HG02571 (cell line): ENCODE measurements around the gene SCYGR8.
"Not testable (repeated sequence)": the region's sequence is repeated elsewhere in the genome, so short reads cannot be mapped to it uniquely, and the experiment has no call there.

ENCODE experiments used
- ATAC-seq: cut with Tn5 transposase; IDR thresholded peaks from one replicate; pipeline ENCODE4 v1.9.1; 2021; ENCODE audit warnings: mild to moderate bottlenecking, moderate library complexity; ENCODE audit not compliant: unreplicated experiment

Gene SCYGR8, protein sequence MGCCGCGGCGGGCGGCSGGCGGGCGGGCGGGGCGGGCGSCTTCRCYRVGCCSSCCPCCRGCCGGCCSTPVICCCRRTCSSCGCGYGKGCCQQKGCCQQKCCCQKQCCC

DNA sequence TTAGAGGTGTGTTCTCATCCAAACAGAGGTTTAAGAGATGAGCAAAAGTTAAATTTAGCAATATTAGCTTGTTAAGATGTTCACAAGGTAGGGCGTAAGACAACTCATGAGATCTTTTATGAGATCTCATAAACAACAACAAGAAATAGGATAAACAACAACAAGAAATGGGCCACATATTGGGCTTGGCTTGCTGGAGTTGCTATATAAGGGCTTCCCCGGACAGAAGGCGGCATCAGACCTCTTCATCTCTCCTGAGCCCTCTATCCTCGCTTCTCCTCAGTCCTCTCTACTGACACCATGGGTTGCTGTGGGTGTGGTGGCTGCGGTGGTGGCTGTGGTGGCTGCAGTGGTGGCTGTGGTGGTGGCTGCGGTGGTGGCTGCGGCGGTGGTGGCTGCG, at the start of gene SCYGR8:
SCYGR8 (plus strand) TSS at position 301 of the 400 bp plus-strand sequence; CDS start at position 301, 0 bp downstream.
- no peak for ATAC-seq

DNA sequence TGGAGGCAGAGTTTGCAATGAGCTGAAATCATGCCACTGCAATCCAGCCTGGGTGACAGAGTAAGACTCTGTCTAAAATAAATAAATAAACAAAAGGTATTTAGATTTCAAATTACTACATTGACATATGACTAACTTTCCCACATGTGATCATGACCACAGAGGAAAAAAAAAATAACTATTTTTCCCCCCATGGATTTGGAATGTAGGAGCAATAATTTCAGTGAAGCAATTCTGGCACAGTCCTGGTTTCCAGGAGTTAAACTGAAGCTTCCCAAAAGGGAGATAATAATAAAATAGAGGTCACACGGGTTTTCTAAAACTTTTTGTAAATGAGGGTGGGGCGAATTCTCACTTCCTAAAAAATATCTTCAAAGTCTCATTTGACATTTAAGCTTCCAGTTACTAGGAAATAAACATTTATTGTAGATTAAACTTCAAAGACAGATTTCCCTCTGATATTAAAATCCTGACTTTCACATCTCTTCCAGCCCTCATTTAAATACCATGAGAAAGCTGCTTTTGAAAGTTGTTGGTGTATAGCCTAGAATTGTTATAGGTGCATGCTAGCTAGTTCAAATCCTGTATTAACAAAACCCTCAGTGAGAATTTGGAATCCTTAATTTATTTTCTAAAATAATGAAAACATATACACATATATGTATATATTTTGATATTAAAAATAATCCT, 48.6 kb upstream of the SCYGR8 start:
- ATAC-seq, result no peak

DNA sequence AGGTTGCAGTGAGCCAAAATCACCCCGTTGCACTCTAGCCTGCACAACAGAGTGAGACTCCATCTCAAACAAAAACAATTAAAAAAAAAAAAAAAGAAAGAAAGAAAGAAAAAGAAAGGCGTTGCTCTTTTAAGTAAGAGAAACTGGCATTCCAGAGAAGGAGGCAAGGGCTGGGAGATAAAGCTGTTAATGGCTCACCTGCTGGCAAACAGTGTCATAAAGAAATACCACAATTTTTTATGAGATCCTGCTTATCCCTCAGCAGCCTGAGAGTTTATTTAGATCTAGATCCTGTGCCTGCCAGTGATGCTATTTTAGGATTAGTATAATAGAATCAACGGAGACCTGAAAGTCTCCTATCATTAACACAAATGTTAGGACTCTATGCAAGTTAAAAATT, 44.1 kb upstream of the SCYGR8 start:
- ATAC-seq, result no peak

DNA sequence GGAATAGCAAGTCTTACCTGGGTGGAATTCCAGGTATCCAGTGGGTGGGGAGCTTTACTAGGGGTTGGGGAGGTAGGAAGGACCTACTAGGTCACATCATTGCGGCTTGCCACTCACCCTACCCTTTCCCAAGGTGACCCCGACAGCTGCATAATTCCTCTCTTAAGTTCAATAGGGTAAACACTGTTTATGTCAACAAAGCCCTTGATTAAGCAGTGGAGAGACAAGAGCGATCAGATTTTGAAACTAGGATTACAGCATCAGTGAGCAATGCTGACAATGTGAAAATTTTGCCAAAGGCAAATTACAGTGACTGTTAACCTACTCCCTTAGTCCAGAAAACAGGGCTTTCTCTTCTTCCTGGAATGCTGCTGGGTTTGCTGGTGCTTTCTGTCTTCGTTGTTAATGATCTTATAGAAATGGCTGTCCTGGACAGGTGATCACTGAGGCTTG, 42.4 kb upstream of the SCYGR8 start:
- no peak for ATAC-seq

DNA sequence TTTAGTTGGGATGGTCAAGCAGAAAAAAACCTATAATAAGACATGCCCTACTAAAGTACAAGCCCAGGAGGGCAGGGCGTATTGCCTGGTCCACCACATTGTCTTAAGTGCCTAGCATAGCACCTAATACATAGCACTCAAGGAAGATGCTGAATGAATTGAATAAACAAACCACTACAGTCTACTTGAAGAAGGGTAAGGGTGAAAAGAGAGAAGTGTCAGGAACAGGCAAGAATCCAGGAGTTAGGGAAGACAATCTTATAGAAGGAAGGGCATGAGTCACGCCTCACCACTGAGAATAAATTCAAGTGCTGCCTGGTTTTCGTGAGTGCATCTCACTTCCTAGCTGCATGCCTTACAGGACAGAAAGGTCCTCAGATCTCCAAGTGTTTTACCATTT, 41.7 kb upstream of the SCYGR8 start:
- no peak for ATAC-seq

DNA sequence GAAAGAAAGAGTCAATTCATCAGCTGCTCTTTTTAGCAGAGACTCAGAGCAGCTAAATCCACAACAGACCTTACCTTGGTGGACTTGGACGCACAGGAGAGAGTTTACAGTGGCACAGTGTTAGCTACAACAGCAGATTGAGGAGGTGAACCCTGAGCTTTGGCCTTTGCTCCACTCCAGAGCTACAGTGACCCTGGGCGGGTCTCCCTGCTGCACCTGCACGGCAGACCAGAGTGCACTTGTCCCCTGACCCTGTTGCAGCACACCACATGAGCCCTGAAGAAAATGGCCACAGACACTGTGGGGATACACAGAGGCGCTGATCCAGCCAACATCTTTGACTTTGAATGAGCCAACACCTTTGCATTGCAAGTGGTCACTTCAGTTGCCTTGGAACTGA, 38.8 kb upstream of the SCYGR8 start:
- ATAC-seq, result no peak

DNA sequence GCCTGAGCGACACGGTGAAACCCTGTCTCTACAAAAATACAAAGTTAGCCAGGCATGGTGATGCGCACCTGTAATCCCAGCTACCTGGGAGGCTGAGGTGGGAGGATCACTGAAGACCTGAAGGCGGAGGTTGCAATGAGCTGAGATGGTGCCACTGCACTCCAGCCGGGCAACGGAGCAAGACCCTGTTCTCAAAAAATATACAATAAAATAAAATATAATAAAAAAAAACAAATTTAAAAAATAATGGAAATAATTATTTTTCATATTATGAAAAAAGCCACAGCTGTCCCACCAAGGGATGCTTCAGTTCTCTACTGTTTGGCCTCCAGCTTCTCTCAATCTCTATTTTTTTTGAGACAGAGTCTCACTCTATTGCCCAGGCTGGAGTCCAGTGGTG, 38.3 kb upstream of the SCYGR8 start:
- ATAC-seq, result no peak

DNA sequence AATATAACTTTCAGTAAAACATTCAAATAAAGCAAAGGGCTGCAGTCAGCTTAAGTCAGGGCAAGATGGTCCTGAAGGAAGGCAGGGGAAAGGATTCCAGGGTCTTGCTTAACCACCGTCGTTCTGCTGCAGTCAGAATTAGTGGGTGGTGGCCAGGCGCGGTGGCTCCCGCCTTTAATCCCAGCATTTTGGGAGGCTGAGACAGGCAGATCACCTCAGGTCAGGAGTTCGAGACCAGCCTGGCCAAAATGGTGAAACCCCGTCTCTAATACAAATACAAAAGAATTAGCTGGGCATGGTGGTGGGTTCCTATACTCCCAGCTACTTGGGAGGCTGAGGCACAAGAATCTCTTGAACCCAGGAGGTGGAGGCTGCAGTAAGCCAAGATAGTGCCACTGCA, 34.7 kb upstream of the SCYGR8 start:
- ATAC-seq, result no peak

DNA sequence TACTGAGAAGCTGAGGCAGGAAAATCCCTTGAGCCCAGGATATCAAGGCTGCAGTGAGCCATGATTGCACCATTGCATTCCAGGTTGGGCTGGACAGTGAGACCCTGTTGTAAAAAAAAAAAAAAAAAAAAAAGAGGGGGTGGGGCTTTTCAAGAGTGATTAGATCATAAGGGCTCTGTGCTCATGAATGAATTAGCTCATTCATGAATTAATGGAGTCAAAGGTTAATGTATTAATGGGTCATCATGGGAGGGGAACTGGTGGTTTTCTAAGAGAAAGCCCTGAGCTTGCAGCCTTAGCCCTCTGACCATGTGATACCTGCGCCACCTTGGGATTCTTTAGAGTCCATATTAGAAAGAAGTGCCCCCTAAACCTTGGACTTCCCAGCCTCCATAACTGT, 32.4 kb upstream of the SCYGR8 start:
- no peak for ATAC-seq

DNA sequence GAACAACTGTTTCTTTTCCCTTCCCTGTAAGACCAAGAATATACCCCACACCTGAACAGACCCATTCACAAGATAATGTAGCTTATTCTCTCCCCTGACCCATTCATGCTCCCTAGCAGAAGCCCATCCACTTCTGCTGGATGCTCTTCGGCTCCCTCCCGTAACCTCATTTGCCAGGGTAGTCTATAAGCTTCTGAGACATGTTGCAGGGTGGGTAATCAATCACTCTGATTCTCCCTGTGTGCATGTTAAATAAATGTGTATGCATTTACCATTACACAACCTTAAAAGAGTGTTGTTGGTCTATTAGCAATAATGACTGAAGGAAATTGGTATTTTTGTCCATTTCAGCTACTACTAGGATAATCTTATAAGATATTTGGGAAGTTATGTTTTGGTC, 29.2 kb upstream of the SCYGR8 start:
- no peak for ATAC-seq

DNA sequence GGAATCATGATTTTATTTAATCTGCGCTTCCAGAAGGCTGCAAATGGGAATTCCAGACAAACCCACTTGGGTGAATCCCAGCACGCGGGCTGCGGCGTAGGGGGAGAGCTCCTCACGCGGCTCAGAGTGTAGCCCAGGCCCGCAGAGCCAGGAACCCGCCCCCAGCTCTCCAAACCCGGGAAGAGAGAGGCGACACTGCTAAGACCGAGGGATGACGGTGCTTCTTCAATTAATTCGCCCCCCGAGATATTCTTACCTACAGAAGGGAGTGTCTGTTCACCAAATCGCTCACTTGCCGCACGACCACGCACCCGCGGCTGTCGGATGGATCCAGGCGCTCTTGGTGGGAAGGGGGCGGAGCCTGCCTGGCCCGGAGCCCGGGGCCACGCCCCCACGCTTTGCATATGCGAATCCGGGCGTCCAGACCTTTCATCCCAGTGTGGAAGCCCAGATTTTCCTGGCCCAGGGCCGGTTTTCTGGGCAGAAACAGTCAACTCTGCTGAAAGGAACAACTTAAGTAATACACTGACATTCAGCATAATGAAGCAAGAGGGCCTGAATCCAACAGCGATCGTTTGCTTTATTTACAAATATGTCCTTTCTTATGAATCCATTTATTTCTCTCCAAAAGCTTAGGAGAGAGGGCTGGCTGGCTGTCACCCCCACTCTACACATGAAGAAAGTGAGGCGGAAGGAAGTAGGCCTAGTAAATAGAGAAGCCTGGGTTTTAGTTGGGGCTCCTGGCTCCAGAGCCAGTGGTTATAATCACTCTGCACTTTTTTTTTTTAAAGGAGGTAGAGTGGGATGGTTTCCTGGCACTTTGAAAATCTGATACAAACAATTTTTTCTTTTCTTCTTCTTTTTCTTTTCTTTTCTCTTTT, 27.8 kb upstream of the SCYGR8 start, which contains the start of gene SLC19A3:
SLC19A3 (minus strand) TSS at position 342 of the 881 bp plus-strand sequence. CDS start 15,710 bp downstream, outside the sequence.
- no peak for ATAC-seq

DNA sequence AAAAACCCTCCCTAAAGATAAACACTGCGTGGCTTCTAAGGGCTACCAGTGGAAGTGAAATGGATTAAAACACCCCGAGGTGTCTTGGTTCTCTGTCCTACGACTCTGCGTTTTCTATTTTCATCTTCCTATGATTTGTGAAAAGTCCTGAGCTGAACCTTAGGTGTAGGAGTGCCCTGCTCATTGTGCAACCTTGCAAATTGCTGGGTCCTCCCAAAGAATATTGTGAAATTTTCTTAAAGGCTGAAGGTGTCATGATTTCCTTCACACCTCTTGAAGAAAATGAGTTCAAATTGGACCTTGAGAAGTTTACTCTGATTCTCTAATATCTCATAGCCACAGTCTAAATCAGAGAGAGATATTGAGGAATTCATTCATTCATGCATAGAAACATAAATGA, 26.1 kb upstream of the SCYGR8 start:
- no peak for ATAC-seq

DNA sequence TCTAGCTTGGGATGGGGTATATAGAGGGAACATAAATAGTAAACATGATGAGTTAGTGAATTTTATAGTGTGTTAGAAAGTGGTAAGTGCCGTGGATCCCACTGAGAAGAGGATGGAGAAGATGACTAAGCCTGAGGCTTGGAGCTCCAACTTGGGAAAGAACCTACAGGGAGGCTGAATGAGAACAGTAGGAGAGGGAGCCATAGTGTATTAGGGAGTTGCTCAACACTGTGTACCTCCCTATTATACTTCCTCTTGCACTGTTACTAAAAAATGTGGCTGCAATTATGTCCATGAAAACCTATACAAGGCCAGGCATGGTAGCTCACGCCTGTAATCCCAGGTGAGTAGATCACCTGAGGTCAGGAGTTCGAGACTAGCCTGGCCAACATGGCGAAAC, 25.0 kb upstream of the SCYGR8 start:
- ATAC-seq, result no peak

DNA sequence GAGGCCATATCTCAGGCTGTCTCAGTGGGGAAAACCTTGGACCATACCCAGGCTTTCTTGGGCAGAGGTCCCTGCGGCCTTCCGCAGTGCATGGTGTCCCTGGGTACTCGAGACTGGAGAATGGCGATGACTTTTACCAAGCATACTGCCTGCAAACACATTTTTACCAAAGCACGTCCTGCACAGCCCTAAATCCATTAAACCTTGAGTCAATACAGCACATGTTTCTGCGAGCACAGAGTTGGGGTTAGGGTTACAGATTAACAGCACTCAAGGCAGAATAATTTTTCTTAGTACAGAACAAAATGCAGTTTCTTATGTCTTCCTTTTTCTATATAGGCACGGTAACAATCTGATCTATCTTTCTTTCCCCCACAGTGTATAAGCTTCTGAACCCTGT, 22.9 kb upstream of the SCYGR8 start:
- ATAC-seq, result not testable (repeated sequence)

DNA sequence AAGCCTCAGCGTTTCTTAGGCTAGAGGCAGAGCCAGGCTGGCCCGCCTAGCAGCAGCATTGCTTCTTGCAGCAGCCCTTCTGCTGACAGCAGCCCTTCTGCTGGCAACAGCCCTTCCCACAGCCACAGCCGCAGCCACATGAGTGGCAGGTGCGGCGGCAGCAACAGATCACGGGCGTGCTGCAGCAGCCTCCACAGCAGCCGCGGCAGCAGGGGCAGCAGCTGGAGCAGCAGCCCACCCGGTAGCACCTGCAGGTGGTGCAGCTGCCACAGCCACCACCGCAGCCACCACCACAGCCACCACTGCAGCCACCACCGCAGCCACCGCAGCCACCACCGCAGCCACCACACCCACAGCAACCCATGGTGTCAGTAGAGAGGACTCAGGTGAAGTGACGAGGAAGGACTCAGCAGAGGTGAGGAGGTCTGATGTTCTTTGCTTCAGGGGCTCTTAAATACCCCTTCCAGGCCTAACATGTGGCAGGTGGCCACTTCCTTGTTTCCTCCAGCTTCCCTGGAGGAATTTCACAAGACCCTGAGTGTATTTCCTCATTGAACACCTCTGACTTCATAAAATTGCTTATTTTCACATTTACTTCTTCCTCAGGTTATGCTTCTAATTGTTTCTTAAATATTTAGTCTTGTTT, 21.2 kb upstream of the SCYGR8 start, which contains the start of gene SCYGR6:
SCYGR6 (minus strand) TSS at position 364 of the 646 bp plus-strand sequence; CDS start at position 364, 0 bp downstream.
- ATAC-seq, result no peak

DNA sequence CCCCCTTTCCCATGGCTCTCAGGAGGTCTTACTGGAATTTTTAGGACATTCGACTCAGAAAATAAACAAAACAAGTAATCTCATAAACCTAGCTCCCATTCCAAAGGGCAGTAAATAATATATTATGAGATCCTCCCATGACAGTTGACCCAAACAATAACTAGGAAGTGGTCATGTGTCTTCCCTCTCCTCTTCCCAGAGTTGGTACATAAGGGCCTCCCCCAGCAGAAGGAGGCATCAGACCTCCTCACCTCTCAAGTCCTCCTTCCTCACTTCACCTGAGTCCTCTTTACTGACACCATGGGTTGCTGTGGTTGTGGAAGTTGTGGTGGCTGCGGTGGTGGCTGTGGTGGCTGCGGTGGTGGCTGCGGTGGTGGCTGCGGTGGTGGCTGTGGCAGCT, 17.7 kb upstream of the SCYGR8 start, which contains the start of gene SCYGR7:
SCYGR7 (plus strand) TSS at position 301 of the 400 bp plus-strand sequence; CDS start at position 301, 0 bp downstream.
- no peak for ATAC-seq

DNA sequence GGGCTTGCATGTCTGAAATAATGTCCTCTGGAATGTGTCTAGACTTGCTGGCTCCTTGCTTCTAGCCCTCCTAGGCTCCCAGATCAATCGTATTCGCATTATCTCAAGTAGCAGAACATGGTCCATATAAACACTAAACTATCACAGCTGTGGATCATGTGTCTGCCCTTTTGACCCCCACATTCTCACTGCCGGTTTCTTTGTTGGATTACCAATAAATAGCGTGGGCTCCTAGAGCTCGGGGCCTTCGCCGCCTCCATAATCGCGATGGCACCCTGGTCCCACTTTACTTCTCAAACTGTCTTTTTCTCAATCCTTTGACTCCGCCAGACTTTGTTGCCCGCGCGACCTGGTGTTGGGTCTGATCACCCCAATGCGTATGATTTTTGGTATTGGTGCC, 6.3 kb upstream of the SCYGR8 start:
- no peak for ATAC-seq

DNA sequence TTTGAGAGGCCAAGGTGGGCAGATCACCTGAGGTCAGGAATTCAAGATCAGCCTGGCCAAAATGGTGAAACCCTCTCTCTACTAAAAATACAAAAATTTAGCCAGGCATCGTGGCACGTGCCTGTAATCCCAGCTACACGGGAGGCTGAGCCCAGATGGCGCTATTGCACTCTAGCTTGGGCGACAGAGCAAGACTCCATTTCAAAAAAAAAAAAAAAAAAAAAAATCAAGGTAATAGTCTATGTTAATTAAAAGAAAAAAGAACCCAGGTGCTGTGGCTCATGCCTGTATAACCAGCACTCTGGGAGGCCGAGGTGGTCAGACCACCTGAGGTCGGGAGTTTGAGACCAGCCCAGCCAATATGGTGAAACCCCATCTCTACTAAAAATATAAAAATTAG, 5.0 kb upstream of the SCYGR8 start:
- ATAC-seq, result not testable (repeated sequence)

DNA sequence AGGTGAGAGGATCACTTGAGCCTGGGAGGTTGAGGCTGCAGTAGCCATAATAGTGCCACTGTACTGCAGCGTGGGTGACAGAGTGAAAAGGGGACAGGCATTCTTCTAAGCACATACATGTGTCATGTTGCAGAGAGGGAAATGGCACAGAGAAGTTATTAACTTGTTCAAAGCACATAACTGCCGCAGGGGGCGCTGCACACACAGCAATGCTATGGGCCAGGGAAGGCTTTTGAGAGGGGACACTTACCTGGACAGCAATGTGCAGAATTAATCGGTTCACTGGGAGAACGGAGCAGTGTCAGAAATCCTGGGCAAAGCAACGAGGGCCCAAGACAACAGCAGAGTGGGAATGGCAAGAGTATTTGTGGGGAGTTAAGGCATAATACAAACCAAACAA, 2.4 kb downstream of the SCYGR8 start:
- ATAC-seq, result no peak

DNA sequence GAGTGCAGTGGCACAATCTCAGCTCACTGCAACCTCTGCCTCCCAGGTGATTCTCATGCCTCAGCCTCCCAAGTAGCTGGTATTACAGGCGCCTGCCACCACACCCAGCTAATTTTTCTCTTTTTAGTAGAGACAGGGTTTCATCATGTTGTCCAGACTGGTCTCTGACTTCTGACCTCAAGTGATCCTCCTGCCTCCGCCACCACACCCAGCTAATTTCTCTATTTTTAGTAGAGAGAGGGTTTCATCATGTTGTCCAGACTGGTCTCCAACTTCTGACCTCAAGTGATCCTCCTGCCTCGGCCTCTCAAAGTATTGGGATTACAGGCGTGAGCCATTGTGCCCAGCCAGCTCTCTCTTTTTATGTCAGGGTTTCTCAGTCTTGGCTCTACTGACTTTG, 10.6 kb downstream of the SCYGR8 start:
- ATAC-seq, result not testable (repeated sequence)
